ENCODE measurements around the gene AKAP6. TPM values are rescaled to one million over a fixed set of nuclear protein-coding genes. Genes with fewer than 3 reads are reported as not detected.
"Not testable (repeated sequence)": the region's sequence is repeated elsewhere in the genome, so short reads cannot be mapped to it uniquely, and the experiment has no call there.

Gene AKAP6
- total RNA-seq, 1 donor from 2014 or later = 0.20 TPM

- DNase-seq (ENCODE audit: low read depth in 2 of 2) = no peak
These were observed 106.3 kb downstream of the AKAP6 start for GRCh38 chr14:32435411-32435810.

- DNase-seq (ENCODE audit: low read depth in 2 of 2) = no peak
These were observed 107.9 kb downstream of the AKAP6 start for GRCh38 chr14:32436993-32437392.

GRCh38 chr14:32438517-32438916, 109.4 kb downstream of the AKAP6 start:
- no peak for DNase-seq (ENCODE audit: low read depth in 2 of 2)

GRCh38 chr14:32443890-32444661, 115.0 kb downstream of the AKAP6 start:
- no peak for DNase-seq (ENCODE audit: low read depth in 2 of 2)

DNA sequence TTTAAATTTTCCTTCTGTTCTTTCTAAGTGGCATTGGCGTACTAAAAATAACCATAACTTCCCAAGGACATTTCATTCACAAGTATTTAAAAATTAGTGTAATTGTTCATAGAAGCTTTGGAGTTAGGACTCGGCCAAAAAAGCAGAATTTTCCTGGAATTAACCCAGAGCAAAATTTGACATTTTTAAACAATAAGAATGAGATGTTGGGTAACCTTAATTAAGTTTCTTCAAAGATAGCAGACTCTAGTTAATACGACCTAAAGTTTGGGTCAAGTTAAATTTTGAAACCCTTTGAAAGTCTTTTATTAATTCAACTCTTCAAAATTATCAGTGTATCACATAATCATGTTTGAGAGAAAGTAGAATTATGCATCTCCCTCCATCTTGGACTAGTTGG, 118.3 kb downstream of the AKAP6 start:
- DNase-seq (ENCODE audit: low read depth in 2 of 2) = no peak

DNA sequence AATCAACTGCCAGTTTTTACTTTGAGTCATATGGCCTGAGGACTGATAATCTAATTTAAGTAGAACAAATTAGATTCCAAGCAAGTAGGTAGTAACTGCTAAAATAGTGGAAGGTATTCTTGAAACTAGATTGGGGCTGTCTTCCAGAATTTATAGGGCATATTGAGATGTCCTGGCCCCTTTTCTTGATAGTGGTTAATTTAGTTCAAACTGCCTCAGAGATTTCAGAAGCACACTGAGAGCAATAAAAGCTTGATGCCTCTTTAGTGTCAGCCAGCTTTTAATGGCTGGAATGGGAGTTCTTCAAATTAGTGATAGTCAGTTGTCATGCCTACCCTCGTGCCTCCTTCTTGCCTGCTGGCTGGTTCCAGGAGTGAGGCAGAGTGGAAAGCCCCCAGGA, 120.5 kb downstream of the AKAP6 start:
- DNase-seq (ENCODE audit: low read depth in 2 of 2) = no peak

DNA sequence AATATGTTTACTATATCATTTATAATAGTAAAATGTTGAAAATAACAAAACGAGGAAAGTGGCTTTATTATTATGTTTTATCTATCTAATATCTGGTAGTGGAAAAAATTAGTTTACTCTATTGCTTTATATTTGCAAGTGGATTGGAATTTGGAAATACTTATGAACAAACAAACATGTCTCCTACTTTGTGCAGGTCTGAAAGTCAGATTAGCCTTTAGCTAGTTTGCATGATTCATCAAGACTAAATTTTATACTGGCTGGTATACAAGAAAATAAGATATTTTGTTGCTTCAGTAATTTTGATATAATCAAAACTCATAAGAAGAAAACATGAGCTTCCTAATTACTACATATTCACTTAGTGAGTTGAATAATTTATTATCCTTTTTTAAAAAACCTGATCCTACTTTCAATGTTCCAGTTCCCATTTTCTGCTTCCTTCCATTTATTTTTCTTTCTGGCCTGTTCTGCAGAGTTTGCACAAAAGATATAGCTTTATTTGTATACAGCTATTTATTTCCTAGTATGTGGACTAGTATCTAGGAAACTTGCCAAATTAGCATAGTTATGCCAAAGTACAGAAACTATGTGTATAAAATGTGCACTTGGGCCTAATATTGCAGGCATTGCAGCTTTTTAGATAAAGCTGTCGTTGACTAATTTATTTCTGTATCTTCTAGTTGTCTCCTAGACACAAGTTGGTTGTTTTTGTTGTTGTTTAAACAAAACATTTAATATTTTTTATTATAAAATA, 122.0 kb downstream of the AKAP6 start:
- DNase-seq (ENCODE audit: low read depth in 2 of 2) = no peak

- DNase-seq (ENCODE audit: low read depth in 2 of 2) = no peak
These were observed 125.0 kb downstream of the AKAP6 start for GRCh38 chr14:32453857-32454810.

DNA sequence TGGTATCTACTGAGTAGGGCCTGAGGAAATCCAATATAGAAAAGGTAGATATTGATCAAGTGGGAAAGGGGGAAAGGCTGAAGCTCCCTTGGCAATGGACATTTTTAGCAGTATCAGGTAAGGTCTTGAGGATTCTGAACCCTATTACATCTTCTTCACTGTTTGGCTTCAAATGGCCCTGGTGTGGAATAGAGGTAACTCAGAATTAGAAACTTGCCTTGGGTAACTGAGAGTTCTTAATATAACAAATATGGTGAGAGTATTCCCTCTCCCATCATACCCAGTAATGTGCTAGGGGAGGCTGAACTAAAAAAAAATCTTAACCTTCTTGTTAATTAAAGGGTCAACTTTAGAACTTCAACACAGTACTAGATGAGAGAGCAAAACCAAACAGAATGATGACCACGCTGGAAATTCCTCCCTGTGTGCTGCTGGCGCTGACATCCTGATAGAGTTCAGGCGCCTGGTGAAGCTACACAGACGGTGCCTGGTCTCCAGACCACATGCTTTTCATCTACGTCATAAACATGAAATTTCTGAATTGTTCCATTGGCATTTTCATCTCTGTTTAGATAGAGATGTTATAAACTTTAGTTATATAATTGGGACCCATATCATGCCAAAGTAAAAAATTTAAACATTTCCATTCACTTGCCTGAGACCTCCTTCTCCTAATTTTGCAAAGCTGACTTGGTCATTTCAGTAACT, 128.3 kb downstream of the AKAP6 start:
- no peak for DNase-seq (ENCODE audit: low read depth in 2 of 2)

DNA sequence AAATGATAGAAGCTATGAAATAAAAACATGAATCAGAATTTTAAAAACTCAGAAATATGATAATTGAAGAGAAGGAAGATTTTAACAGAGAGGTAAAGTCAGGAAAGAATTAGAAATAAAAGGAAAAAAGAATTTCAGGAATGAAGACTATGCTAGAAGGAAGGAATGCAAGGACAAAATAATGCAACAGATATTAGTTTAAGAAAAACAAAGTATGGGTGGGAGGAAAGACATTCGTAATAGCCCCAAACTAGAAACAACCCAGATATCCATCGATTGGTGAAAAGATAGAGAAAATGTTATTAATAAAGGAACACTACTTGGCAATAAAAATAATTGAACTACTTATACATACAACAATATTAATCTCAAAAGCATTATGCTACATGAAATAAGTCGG, 129.6 kb downstream of the AKAP6 start:
- DNase-seq (ENCODE audit: low read depth in 2 of 2) = no peak

DNA sequence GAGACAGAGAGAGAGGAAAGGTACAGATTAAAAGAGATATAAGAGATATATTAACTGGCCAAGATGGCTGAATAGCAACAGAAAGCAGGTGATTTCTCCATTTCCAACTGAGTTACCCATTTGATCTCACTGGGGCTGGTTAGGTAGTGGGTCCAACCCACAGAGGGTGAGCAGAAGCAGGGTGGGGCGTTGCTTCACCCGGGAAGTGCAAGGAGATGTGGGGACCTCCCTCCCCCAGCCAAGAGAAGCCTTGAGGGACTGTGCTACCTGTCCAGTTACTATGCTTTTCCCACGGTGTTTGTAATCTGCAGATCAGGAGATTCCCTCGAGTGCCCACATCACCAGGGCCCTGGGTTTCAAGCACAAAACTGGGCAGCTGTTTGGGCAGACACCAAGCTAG, 131.2 kb downstream of the AKAP6 start:
- no peak for DNase-seq (ENCODE audit: low read depth in 2 of 2)

DNA sequence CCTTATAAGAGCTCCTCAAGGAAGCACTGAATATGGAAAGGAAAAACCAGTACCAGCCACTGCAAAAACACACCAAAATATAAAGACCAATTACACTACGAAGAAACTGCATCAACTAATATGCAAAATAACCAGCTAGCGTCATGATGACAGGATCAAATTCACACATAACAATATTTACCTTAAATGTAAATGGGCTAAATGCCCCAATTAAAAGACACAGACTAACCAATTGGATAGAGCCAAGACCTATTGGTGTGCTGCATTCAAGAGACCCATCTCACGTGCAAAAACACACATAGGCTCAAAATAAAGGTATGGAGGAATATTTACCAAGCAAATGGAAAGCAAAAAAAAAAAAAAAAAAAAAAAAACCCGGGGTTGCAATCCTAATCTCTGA, 133.5 kb downstream of the AKAP6 start:
- DNase-seq (ENCODE audit: low read depth in 2 of 2) = not testable (repeated sequence)

- peak; percentile 67 to 78 for DNase-seq (ENCODE audit: low read depth in 2 of 2)
These were observed 139.9 kb downstream of the AKAP6 start for GRCh38 chr14:32468955-32469354.

DNA sequence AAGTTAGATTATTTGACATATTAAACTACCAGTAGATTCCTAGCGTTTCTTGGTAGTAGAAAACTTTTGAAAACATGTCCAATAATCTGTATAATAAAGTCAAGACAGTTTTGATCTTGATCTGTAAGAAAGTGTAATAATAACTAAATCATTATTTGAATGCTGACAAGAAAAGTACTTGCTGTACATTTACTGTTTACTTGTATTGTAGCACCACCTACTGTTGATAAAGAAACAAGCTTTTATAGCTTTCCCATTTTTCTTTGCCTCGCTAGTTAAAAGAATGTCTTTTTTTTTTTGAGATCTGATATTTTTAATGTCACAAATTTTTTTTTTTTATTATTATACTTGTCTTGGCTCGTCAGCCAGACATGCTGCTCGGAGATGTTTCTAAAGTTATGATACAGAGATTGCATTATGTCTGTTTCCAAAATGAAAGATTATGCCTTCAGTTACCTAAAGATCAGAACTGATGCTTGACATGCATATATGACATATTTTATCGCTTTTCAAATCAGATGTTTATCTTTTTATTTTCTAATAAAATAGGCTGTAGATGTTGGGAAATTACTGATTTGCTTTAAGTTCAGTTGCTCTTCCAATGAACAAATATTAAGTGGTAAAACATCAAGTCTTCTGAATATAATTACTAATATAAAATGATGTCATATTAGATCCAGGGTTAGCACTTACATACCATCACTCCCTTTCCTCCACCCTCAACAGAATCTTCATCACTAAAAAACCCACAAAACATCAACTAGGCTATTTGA, 140.5 kb downstream of the AKAP6 start:
- DNase-seq (ENCODE audit: low read depth in 2 of 2) = peak; percentile 64 to 65

GRCh38 chr14:32470161-32470715, 141.1 kb downstream of the AKAP6 start:
- DNase-seq (ENCODE audit: low read depth in 2 of 2) = no peak

DNA sequence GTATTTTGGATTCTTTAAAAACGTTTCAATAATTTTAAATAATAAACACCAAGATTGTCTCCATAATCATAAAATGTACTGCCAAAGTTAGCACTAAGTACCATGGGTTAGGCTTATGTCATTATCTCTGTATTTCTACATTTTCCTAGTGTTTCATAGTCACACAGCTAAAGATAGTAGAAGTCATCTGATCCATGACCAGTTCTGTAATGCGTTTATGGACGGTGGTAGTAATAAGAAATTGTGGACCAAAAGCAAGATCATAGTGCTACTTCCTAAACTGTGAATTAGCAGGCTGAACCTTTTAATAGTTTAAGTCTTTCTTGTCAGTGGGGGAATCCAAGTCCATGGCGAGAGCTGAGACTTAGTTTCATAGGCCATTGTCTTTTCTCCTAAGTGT, 142.1 kb downstream of the AKAP6 start:
- no peak for DNase-seq (ENCODE audit: low read depth in 2 of 2)

GRCh38 chr14:32472076-32472475, 143.0 kb downstream of the AKAP6 start:
- DNase-seq (ENCODE audit: low read depth in 2 of 2) = no peak

GRCh38 chr14:32472512-32473463, 143.7 kb downstream of the AKAP6 start:
- DNase-seq (ENCODE audit: low read depth in 2 of 2) = peak in 1 of 2 donors; percentile 12

GRCh38 chr14:32473464-32473855, 144.4 kb downstream of the AKAP6 start:
- DNase-seq (ENCODE audit: low read depth in 2 of 2) = peak in 1 of 2 donors; percentile 19

All from lung microvascular endothelial cell (primary cell).